CD4-positive, alpha-beta T cell treated with Interleukin-12 subunit alpha and Interleukin-12 subunit beta, for 1 hour (primary cell): ENCODE results near the gene SEC11C.

Experiments
- DNase-seq: peaks from one replicate; pipeline ENCODE4 v3.0.0-alpha.2; 2020

SEC11C gene

GRCh38 chr18:59145055-59145454, 5.4 kb downstream of the SEC11C start:
- no peak for DNase-seq

DNA sequence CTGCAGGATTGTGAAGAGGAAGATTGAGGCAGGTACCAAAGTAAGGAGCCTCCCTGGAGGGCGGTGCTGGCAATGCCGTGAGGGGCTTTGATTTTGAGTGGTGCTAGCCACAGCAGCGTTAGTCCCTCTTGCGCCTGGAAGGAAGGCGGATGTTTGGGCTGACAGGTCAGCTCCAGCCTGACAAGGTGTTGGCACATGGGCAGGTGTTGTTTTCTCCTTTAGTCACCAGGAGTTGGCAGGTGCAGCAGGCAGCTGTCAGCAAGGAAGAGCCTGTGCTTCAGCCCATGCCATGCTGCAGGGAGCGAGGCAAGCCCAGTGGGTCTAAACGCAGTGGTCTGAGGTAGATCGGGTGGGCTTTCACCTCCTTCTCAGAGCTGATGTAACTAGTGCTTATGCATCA, 8.5 kb downstream of the SEC11C start:
- no peak for DNase-seq

- DNase-seq = no peak
These were observed 9.3 kb downstream of the SEC11C start for GRCh38 chr18:59149007-59149406.

GRCh38 chr18:59149416-59149815, 9.7 kb downstream of the SEC11C start:
- no peak for DNase-seq

DNA sequence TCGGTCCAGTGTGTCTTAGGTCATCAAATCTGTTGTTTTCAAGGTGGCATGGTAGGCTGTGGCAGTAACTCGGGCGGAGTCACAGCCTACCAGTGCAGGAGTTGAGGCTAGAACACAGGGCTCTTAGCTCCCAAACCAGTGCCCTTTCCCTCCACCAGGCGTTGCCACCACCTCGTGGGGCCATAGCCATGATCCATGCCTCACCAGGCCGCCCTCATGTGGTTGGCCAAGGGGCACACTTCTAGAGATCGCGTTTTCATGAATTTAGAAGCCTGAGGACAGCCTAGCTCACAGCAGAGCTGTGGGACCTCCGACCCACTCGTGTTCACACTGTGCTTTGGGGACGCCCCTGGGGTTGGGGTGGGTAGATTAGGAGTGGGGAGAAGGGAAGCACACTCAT, 10.6 kb downstream of the SEC11C start:
- no peak for DNase-seq

GRCh38 chr18:59155153-59155552, 15.5 kb downstream of the SEC11C start:
- DNase-seq = no peak

GRCh38 chr18:59156316-59156715, 16.6 kb downstream of the SEC11C start:
- DNase-seq = no peak

GRCh38 chr18:59159265-59159664, 19.6 kb downstream of the SEC11C start:
- no peak for DNase-seq

DNA sequence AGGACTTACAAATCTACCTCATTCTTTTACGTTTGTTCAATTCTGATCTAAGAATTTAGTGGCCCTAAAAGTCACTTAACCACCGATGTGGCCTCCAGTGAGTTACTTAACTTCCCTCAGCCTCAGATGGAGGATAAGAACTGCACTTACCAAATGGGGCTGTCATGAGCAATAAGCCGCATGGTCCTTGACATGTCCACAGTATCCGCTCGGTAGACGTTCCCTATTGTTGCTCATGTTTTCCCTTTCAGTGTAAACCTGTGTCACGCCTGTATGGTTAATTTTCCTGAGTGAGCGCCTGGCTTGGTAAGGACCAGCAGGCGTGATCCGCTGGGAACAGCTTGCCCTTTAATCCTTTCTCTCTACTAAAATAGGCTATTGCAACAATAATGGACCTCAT, 20.3 kb downstream of the SEC11C start:
- no peak for DNase-seq

DNA sequence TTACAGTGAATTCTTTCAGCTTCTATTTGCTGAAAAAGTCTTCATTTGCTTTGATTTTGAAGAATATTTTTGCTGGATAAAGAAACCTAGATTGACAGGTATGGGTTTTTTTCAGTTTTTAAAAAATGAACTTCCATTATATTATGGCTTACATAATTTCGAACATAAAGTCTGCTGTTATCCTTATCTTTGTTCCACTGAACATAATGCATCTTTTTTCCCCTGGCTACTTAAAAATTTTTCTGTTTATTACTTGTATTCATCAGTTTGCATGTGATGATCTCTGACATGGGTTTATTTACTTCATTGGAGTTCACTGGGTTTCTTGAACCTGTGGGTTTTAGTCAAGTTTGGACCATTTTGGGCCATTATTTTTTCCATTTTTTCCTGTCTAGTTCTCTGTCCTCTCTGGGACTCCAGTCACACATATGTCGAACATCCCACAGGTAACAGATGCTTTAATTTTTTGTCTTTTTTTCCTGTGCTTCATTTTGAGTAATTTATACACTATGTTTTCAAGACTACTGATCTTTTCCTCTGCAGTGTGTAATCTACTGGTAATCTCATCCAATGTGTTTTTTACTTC, 33.1 kb downstream of the SEC11C start:
- no peak for DNase-seq

DNA sequence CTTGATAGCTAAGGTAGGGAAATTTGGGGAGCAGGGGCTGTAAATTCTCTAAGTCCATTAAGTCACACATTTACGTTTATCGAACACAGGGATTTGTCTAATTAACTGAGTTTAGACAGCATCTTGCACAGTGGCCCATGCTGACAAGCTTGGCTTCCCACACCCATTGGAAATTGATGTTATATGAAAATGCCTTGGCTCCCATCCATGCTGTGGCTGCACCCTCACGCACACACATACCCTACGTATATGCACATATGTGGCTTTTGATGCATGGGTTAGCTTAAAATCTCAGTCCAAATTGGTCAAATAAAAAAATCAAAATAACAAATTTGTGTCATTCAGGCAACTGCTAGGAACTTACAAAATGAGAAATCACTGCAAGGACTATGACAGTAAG, 37.8 kb downstream of the SEC11C start:
- DNase-seq = no peak

- no peak for DNase-seq
These were observed 40.6 kb downstream of the SEC11C start for GRCh38 chr18:59180150-59180845.

- no peak for DNase-seq
These were observed 43.0 kb downstream of the SEC11C start for GRCh38 chr18:59182673-59183072.

GRCh38 chr18:59189008-59189407, 49.3 kb downstream of the SEC11C start:
- no peak for DNase-seq

- DNase-seq = no peak
These were observed 50.1 kb downstream of the SEC11C start for GRCh38 chr18:59189746-59190145.

DNA sequence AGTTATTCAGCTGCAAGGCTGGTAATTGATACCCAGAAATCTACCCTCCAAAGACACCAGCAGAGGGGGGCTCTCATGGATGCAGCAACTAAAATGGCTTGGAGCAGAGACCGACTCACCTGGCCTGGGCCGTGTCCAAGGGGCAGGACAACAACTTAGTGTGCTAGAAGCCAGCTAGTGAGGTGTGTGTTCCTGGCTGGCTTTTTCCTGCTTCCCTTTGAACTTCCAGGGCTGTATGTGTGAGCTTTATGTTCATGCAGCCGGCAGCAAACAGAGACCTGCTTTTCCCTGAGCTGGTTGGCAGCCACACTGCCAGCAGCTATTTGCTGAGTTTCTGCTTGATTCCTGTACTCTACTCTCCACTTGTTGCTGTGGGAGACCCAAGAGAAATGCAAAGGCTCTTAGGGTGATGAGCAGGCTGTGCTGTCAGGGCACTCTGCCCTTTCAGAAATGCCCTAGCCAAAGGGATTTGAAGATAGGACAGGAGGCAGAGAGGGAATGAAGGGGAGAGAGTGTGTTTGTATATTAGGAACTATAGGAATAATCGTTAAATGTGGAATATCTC, 56.6 kb downstream of the SEC11C start:
- no peak for DNase-seq

- no peak for DNase-seq
These were observed 58.0 kb downstream of the SEC11C start for GRCh38 chr18:59197636-59198035.

DNA sequence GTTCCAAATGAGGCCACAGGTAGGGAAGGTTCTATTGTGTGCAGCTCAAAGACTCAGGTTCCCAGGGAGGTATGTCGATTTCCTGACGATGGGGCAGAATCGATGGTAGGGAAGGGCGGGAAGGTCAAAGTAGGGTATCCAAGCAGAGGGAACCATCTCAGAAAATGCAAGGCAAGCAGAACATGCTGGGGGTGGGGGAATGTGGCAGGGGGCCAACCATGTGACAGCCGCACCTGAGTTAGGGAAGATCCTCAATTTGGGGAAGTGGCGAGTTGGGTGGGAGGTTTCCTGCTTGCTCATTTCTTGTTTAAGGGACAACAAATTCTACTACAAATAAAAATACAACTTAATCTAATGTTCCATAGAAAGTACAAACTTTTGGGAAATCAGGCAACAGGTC, 58.5 kb downstream of the SEC11C start:
- DNase-seq = no peak

GRCh38 chr18:59200787-59201186, 61.1 kb downstream of the SEC11C start:
- no peak for DNase-seq

DNA sequence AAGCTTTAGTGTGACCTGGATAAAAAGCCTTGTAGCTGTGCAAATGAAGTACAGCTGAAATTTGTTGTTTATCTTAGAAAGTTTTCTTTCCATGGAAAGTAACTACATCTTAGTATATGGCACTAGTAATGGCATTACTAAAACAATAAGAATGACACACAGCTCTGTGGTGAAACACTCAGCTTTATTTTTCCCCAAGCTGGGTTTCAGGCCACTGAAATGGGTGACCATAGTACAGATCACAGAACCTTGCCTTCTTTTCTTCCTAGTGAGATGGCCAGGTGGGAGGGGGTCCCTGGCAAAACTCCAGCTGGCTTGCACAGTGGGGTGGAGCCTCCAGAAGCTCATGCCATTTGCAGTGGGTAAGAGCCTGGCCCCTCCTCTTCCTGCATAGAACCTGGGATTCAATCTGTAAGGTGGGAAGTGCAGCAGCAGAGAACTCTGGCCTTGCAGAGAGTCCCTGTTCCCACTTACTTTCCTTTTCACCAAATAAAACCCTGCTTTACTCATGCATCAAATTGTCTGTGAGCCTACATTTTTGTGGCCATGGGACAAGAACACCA, 62.7 kb downstream of the SEC11C start:
- no peak for DNase-seq

DNA sequence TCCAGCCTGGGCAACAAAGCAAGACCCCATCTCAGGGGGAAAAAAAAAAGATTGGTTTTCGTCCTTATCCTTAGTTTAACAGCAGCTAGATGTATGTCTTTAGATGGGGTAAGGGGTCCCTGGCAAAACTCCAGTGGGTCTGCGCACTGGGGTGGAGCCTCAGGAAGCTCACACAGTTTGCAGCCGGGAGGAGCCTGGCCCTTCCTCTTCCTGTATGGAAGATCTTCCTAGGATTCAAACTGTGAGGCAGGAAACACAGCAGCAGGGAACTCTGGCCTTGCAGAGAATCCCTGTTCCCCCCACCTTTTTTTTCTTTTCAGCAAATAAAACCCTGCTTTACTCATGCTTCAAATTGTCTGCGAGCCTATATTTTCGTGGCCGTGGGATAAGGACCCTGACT, 67.8 kb downstream of the SEC11C start:
- DNase-seq = no peak
